Activated CD8-positive, alpha-beta memory T cell treated with anti-CD3 and anti-CD28 coated beads, Interleukin-2, amount 50 U/mL, for 1 hour (primary cell): Measurements from ENCODE around the gene CDC73.
"Not testable (repeated sequence)": the region's sequence is repeated elsewhere in the genome, so short reads cannot be mapped to it uniquely, and the experiment has no call there.

Experiments
- DNase-seq: peaks from one replicate; pipeline ENCODE4 v3.0.0-alpha.2; 2020; ENCODE audit errors: extremely low read depth

CDC73 gene

GRCh38 chr1:193231146-193231545 lies 109.3 kb downstream of the CDC73 start:
- not testable (repeated sequence) for DNase-seq

DNA sequence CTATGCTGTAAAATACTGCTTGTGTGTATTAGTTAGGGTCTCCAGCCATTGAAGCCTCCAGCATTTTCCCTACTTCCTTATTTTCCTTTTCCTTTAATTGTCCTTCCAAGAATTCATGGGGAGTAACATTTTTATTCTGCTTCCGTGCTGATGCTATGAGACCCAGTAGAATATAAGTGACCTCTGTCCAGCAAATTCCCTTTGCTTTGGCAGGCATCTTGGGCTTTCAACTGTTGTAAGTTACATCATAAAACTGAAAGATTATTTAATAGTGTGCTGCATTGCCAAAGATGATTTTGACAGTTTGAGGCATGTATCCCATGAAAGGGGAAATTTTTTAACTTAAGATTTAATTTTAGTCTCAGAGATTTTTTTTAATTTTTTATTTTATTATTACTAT lies 112.7 kb downstream of the CDC73 start:
- no peak for DNase-seq

DNA sequence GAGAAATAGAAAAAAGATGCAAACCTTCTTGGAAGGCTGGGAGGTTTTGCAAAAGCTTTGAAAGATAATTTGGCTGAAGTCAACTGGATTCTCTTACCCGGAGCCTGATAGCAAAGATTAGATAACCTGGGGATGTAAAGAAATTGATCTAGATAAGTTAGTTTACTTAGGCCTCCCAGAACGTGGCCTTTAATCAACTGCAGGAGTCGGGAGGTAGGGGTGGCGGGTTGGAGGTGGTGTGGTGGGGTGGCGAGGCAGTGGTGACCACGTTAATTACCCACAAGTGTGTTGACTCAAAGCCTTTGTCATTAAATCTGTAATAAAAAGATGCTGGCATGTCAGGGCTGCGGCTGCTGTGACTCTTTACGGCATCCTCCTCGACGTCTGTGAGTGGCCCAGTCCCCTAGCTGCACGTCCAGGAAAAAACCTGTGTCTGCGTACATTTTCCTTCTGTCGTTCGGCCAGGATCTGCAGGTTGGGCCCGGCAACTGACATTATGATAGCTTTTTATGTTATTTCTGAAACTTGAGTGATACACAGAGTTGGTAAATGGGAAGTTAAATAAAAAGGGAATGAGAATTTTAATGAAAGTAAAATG lies 115.6 kb downstream of the CDC73 start:
- DNase-seq: no peak

GRCh38 chr1:193240609-193241008 lies 118.8 kb downstream of the CDC73 start:
- DNase-seq: no peak

DNA sequence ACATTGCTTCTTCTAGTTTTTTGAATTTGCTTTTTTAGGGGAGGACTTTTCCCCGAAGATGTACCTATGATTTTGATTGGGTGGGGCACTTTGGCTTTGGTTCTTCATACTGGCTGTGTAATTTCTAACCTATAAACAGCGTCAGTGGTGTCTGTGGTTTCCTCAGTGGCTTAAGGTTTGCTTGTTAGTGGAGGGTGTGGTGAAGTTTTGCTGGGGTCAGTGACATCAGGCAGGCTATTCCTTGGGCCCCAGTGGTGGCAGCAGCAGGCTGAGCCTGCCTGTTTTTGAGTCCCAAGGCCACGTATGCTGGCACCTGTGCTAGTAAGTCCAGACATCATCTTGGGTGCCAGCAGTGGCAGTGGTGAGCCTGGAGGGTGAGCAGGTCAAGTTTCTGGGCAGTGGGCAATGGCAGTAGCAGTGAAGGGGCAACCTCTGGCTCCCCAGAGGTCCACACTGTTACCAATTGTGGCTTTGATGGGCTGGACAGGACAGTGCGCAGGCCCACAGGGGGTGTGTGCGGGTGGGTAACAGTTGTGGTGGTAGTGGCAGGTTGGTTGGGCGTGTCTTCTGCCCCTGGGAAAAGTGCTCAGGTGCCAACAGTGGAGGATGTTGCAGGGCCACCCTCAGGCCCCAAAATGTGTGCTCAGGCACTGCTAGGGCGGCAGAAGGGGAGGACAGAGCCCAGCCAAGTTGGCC lies 119.4 kb downstream of the CDC73 start:
- DNase-seq: no peak

- no peak for DNase-seq
Measured at GRCh38 chr1:193242000-193242399, 120.2 kb downstream of the CDC73 start.

DNA sequence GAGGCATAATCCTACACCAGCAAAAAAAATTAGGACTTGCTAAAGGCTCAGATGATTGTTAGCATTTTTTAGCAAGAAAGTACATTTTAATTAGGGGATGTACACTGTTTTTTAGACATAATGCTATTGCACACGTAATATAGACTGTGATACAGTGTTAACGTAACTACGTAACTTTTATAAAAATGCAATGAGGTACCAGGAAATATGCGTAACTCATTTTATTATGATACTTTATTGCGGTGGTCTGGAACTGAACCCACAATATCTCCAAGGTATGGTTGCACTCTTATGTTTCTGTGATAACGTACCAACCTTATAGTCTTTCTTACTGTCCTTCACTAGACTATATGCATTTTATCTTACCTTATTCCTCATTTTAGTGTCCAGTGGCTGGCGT lies 127.4 kb downstream of the CDC73 start:
- DNase-seq: no peak

DNA sequence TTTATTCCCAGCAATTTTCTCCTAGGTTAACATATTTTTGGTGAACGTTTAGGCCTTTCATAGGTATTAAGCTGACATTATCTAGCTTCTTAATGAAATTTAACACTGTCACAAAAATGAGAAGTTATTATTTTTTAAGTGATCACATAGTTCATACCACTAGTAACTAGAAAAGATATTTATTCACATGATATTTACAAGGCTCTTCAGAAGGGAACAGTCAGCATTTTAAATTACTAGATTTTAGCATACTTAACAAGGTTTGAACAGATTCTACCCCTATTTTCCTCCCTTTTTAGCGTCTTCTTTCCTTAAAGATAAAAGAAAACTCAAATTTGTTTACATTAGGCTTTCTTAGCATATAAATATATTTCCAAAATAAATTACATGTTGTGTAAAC lies 130.1 kb downstream of the CDC73 start:
- no peak for DNase-seq

DNA sequence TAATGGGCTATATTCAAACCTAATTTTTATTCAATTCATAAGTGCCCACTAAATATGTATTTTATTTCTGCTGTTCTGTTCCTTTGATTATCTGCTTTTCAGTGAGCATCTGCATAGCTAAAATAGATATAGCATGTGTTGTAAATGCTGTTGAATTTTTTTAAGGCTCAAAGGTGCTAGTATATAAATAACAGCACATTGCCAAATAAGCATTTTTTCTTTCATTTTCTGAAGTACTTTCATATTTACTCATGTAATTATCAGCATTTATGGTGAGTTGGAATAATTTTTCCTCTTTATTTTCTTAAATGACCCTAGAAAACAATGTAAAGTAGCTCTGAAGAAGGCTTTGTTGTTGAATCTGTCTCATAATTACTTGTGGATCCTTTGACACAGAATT lies 134.2 kb downstream of the CDC73 start:
- DNase-seq: no peak

DNA sequence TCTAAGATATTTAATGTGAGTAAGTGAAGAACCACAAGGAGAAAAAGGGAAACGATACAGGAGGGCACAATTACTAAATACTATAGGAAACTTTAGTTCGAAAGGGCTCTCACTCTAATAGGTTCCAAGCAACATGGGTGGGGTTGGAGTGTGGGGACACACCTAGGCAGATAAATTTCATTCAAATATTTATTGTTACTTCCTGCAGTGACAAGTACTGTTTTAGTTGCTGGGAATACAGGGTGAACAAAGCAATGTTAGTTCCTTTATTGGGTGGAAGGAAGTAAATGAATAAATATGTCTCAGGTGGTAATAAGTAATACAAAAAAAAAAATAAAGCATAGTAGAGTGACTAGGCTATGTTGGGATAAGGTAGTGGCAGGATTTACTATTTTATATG lies 137.8 kb downstream of the CDC73 start:
- DNase-seq: no peak

DNA sequence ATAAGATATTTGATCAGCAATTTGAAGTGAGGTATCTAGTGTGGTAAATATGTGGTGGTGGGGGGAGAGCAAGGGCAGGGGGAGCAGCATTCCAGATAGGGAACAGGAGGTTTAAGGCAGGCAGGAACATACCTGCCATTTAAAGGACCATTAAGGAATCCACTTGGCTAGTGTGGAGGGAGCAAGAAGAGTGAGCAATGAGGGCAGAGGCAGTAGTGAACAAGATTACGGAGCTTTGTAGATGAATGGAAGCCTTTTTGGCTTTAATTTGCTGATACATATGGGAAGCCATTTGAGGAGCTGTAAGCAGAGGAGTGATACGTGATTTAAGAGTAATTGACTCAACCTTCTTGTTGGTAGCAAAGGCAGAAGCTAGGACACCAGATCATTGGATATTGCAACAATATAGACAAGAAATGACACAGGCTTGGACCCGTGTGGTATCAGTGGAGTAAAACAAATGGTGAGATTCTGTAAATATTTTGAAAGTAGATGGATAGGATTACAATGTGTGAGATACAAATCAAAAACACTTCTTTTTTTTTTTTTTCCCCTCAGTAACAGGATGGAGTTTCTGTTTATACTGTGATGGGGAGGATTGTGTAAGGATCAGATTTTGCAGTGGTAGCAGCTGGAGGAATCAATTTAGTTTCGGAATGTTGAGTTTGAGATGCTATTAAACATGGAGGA lies 138.4 kb downstream of the CDC73 start:
- no peak for DNase-seq

DNA sequence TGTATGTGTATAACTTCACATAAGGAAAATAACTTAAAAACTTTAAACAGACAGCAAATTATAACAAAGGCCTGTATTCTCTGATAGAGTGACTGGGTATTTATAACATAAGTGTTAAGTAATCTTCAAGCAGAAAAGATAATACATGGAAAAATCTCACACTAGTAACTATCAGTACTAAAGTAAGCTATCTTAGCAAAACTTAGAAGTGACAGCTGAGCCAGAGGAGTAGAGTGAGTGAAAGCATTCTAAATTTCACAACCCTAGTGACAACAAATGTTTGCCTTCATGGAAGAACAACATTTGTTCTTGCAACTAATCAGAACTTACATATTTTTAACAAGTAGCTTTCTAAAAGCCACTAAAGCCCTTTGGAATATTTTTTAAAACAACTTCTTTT lies 139.1 kb downstream of the CDC73 start:
- no peak for DNase-seq

- no peak for DNase-seq
Measured at GRCh38 chr1:193262661-193263060, 140.8 kb downstream of the CDC73 start.

- DNase-seq: no peak
Measured at GRCh38 chr1:193264313-193265065, 142.7 kb downstream of the CDC73 start.

DNA sequence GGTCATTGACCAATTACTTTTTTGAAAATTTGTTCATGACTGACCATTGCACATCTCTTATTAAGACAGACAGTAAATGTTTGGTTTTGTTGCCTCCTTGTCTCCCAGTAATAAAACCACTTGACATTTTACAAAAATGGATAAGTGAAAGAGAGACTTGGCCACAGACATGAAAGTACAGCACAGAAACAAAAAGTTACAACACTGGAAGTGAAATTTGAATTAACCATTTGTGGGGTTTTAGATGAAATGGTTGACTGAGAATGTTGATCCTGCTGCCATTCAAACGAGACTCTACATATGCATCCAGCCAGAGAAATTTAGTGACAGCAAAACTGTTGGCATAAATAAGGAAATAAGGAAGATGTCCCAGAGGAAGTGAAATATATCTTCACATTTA lies 143.9 kb downstream of the CDC73 start:
- DNase-seq: no peak

- DNase-seq: not testable (repeated sequence)
Measured at GRCh38 chr1:193266794-193267193, 145.0 kb downstream of the CDC73 start.

DNA sequence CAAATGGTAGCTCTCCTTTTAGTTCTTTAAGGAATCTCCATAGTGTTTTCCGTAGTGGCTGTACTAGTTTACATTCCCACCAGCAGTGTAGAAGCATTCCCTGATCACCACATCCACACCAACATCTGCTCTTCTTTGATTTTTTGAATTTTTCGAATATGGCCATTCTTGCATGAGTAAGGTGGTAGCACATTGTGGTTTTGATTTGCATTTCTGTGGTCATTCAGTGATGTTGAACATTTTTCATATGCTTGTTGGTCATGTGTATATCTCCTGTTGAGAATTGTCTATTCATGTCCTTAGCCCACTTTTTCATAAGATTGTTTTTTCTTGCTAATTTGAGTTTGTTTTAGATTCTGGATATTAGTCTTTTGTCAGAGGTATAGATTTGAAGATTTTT lies 149.2 kb downstream of the CDC73 start:
- DNase-seq: no peak

- no peak for DNase-seq
Measured at GRCh38 chr1:193275773-193276172, 153.9 kb downstream of the CDC73 start.

- DNase-seq: no peak
Measured at GRCh38 chr1:193278968-193279367, 157.1 kb downstream of the CDC73 start.

GRCh38 chr1:193281894-193282293 lies 160.1 kb downstream of the CDC73 start:
- DNase-seq: no peak

DNA sequence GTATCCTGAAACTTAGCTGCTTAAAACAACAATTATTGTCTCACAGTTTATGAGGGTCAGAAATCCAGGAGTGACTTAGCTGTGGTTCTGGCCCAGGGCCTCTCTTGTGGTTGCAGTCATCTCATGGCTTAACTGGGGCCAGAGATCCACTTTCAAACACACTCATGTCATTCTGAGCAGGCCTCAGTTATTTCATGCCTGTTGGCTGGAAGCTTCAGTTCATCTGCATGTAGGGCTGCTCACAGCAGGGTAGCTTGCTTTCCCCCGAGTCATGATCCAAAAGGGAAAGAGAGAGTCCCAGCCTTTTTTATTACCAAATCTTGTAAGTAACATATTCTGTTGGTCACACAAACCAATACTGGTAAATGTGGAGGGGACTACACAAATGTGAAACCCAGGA lies 161.2 kb downstream of the CDC73 start:
- DNase-seq: no peak

GRCh38 chr1:193284219-193284618 lies 162.4 kb downstream of the CDC73 start:
- DNase-seq: no peak

GRCh38 chr1:193285641-193286040 lies 163.8 kb downstream of the CDC73 start:
- DNase-seq: no peak
